Measurements from ENCODE around the gene GCSAM.
A peak's percentile ranks its signal among the peaks of the same experiment; 100 is the strongest.

Gene GCSAM

GRCh38 chr3:112128843-112129727 is 4.0 kb downstream of the GCSAM start:
- DNase-seq, result peak; percentile 54

- no peak for DNase-seq
Measured at GRCh38 chr3:112127522-112128494, 5.2 kb downstream of the GCSAM start.

GRCh38 chr3:112126511-112126911 is 6.5 kb downstream of the GCSAM start:
- no peak for DNase-seq

GRCh38 chr3:112124907-112125607 is 8.0 kb downstream of the GCSAM start:
- no peak for DNase-seq

GRCh38 chr3:112123548-112123947 is 9.5 kb downstream of the GCSAM start:
- DNase-seq, result no peak

- no peak for DNase-seq
Measured at GRCh38 chr3:112122870-112123269, 10.2 kb downstream of the GCSAM start.

GRCh38 chr3:112121577-112122547 is 11.2 kb downstream of the GCSAM start:
- no peak for DNase-seq

- no peak for DNase-seq
Measured at GRCh38 chr3:112119962-112120836, 12.8 kb downstream of the GCSAM start.

- no peak for DNase-seq
Measured at GRCh38 chr3:112117841-112118571, 15.0 kb downstream of the GCSAM start.

GRCh38 chr3:112117415-112117814 is 15.6 kb downstream of the GCSAM start:
- DNase-seq, result no peak

- DNase-seq, result no peak
Measured at GRCh38 chr3:112116748-112117186, 16.3 kb downstream of the GCSAM start.

GRCh38 chr3:112115806-112116383 is 17.2 kb downstream of the GCSAM start:
- DNase-seq, result no peak

- no peak for DNase-seq
Measured at GRCh38 chr3:112115161-112115739, 17.8 kb downstream of the GCSAM start.

GRCh38 chr3:112114576-112115160 is 18.4 kb downstream of the GCSAM start:
- DNase-seq, result no peak

GRCh38 chr3:112111785-112112402 is 21.2 kb downstream of the GCSAM start:
- DNase-seq, result peak; percentile 49

GRCh38 chr3:112109322-112109721 is 23.7 kb downstream of the GCSAM start:
- DNase-seq, result no peak

GRCh38 chr3:112104774-112105173 is 28.3 kb downstream of the GCSAM start:
- DNase-seq, result no peak

- DNase-seq, result no peak
Measured at GRCh38 chr3:112101916-112102315, 31.1 kb downstream of the GCSAM start.

All from activated T-cell treated with anti-CD3 and anti-CD28 coated beads, Interleukin-2, amount 50 U/mL, for 1 hour (primary cell).